Gastroesophageal sphincter (tissue), 4 donors: Measurements from ENCODE around the gene SOHLH1. TPM values are rescaled to one million over a fixed set of nuclear protein-coding genes. Genes with fewer than 3 reads are reported as not detected.

Experiments
- ATAC-seq: fragments of 150-250 bp; one replicate; pipeline ENCODE4 v1.9.1; 2016; ENCODE audit warnings: mild to moderate bottlenecking, moderate library complexity
- H3K27ac ChIP-seq, 4 donors: fragments of 200-600 bp; sonication (generic) in 3 of 4; 1 replicate in 3 of 4; 2 replicates in 1 of 4; pipeline ENCODE4 v1.5.1; 2016 to 2019
- H3K27me3 ChIP-seq: fragments of 200-600 bp; sonication (generic); one replicate; pipeline ENCODE4 v1.5.1; 2019
- H3K36me3 ChIP-seq, 2 donors: fragments of 200-600 bp; sonication (generic); one replicate each; pipeline ENCODE4 v1.5.1; 2019; ENCODE audit warnings: control low read depth in 1 of 2
- H3K4me1 ChIP-seq, 3 donors: fragments of 200-600 bp; sonication (generic); 1 replicate in 2 of 3; 2 replicates in 1 of 3; pipeline ENCODE4 v1.5.1; 2016 to 2019; ENCODE audit warnings: control low read depth in 2 of 3
- H3K4me3 ChIP-seq, 2 donors: fragments of 200-600 bp; sonication (generic); one replicate each; pipeline ENCODE4 v1.5.1; 2019; ENCODE audit warnings: mild to moderate bottlenecking in 1 of 2, moderate library complexity in 1 of 2
- H3K9me3 ChIP-seq, 3 donors: fragments of 200-600 bp; sonication (generic); one replicate each; pipeline ENCODE4 v1.5.1; 2017 to 2019; ENCODE audit warnings: control low read depth in 2 of 3
- EP300 ChIP-seq: sonication (generic); formaldehyde crosslinking; IDR thresholded peaks from one replicate; pipeline ENCODE4 v1.6.1; 2017; ENCODE audit warnings: antibody characterized with exemption, mild to moderate bottlenecking
- POLR2A ChIP-seq, 2 donors: fragments of 450-650 bp; IDR thresholded peaks; one replicate each; pipeline ENCODE4 v1.6.1; 2017; ENCODE audit warnings: antibody characterized with exemption in 2 of 2, mild to moderate bottlenecking in 2 of 2, moderate library complexity in 1 of 2
- POLR2AphosphoS5 ChIP-seq: sonication (generic); formaldehyde crosslinking; IDR thresholded peaks from one replicate; pipeline ENCODE4 v1.6.1; 2017; ENCODE audit warnings: antibody characterized with exemption
- WGBS, 2 donors: methylation state at CpG; one replicate each; pipeline ENCODE4 v1.1.5; 2018; ENCODE audit warnings: low coverage in 1 of 2; 5-methylcytosine and 5-hydroxymethylcytosine counted together
- total RNA-seq, 4 donors: library from RNA; depleted of rRNA; stranded (reverse); fragments of >200 nt; gene quantifications; one replicate each; pipeline ENCODE4 v1.1.0, GENCODE V29; 2016
- TF ChIP-seq, protein P1 (sequence below), 4 experiments: fragments of 200-600 bp in 2 of 4; fragments of 450-650 bp in 2 of 4; sonication (generic) in 1 of 4; IDR thresholded peaks; one replicate each; pipeline ENCODE4 v1.5.1; 2017 to 2019; ENCODE audit warnings: antibody characterized with exemption in 4 of 4, mild to moderate bottlenecking in 2 of 4, moderate library complexity in 2 of 4

SOHLH1 gene, protein sequence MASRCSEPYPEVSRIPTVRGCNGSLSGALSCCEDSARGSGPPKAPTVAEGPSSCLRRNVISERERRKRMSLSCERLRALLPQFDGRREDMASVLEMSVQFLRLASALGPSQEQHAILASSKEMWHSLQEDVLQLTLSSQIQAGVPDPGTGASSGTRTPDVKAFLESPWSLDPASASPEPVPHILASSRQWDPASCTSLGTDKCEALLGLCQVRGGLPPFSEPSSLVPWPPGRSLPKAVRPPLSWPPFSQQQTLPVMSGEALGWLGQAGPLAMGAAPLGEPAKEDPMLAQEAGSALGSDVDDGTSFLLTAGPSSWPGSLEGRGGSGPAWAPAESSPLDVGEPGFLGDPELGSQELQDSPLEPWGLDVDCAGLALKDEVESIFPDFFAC
- total RNA-seq = not detected

DNA sequence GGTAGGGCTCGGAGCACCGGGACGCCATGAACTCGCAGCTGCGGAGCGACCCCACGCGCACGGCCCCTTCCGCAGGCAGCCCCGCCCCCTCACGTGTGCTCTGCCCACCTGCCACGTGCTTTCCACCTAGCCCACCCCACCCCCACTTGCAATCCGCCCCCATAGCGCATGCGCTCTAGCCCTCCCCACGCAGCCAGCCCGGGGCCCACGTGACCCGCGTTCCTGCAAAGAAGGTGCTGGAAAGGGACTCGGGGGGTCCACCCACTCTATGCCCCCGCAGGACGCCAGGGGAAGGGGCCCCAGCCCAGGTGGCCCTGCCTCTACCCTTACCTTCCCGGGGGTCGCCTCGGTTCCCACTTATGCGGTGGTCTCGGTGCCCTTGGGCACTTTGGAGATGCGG, at the start of gene SOHLH1:
TSS of gene SOHLH1 (minus strand) at position 42 of the 400 bp plus-strand sequence. CDS start at position 28, 14 bp downstream.
- no peak for ATAC-seq
- peaks cover 0 to 16% (median 8%) of the 10 kb centered on the region in 3 donors for H3K4me1 ChIP-seq
- H3K27me3 ChIP-seq = peaks cover 77% of the 10 kb centered on the region
- WGBS, 2 donors = 80% methylated on average over 2 of the region's 30 CpGs; no CpG with 5 or more reads in 1 of the 2 donors
- H3K9me3 ChIP-seq = no peaks in the 10 kb centered on the region
- no peak within 1 kb of the TSS for H3K27ac ChIP-seq
- no peak within 1 kb of the TSS for H3K4me3 ChIP-seq
- TF ChIP-seq POLR2AphosphoS5 = no peak
- TF ChIP-seq, protein P1, sequence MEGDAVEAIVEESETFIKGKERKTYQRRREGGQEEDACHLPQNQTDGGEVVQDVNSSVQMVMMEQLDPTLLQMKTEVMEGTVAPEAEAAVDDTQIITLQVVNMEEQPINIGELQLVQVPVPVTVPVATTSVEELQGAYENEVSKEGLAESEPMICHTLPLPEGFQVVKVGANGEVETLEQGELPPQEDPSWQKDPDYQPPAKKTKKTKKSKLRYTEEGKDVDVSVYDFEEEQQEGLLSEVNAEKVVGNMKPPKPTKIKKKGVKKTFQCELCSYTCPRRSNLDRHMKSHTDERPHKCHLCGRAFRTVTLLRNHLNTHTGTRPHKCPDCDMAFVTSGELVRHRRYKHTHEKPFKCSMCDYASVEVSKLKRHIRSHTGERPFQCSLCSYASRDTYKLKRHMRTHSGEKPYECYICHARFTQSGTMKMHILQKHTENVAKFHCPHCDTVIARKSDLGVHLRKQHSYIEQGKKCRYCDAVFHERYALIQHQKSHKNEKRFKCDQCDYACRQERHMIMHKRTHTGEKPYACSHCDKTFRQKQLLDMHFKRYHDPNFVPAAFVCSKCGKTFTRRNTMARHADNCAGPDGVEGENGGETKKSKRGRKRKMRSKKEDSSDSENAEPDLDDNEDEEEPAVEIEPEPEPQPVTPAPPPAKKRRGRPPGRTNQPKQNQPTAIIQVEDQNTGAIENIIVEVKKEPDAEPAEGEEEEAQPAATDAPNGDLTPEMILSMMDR (IDR thresholded peaks at IDR 0.05) = no peak
- no peak for TF ChIP-seq POLR2A (IDR thresholded peaks at IDR 0.05)
- no peak for TF ChIP-seq EP300
- no peaks in the 10 kb centered on the region for H3K36me3 ChIP-seq

DNA sequence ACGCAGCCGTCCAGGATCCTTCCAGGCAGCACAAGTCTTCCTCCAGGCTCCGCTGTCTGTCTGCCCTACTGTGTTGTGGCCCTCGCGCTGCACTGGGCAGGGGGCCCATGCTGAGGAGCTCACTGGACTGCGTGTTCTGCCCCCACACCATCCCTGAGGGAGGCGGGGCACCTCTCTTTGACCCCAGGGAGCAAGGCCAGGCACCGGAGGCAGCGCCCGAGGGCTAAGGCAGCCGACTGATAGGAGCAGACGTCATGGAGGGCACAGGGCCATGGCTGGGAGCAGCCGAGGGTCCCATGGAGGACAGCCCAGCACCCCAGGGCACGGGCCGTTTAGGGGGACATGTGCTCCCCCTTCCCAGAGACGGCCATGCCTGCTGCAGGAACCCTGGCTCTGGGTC, 49.4 kb upstream of the SOHLH1 start:
- Histone ChIP-seq H3K4me1 (no peaks in the 10 kb centered on the region), H3K27ac (no peak overlapping the region), H3K4me3 (no peak overlapping the region), H3K36me3 (no peaks in the 10 kb centered on the region), H3K9me3 (no peaks in the 10 kb centered on the region), H3K27me3 (peaks cover 78% of the 10 kb centered on the region)
- ATAC-seq = no peak
- TF ChIP-seq POLR2A (IDR thresholded peaks at IDR 0.05) = no peak
- TF ChIP-seq POLR2AphosphoS5 = no peak
- no peak for TF ChIP-seq EP300
- TF ChIP-seq, protein P1 (IDR thresholded peaks at IDR 0.05) = no peak
- WGBS, 2 donors = no CpG with 5 or more reads among the region's 16 CpGs

DNA sequence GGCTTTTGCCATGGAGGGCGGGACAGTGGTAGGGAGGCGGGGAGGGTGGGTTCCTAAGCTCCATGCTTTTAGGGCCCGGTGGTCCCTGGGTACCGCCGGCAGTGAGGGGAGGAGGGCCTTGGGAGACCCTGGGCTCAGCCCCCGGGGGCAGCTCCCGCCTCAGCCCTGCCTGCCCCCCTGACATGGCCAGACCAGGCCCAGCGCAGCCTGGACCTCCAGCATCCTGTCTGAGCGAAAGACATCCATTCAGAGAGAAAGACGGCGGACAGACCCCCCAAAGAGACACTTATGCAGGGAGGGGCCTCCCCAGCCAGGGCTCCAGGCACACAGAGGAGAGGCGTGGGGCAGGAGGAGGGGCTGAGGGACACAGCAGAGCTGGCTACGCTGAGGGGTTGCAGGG, 48.0 kb upstream of the SOHLH1 start:
- ATAC-seq = no peak
- H3K27me3 ChIP-seq = peaks cover 87% of the 10 kb centered on the region

DNA sequence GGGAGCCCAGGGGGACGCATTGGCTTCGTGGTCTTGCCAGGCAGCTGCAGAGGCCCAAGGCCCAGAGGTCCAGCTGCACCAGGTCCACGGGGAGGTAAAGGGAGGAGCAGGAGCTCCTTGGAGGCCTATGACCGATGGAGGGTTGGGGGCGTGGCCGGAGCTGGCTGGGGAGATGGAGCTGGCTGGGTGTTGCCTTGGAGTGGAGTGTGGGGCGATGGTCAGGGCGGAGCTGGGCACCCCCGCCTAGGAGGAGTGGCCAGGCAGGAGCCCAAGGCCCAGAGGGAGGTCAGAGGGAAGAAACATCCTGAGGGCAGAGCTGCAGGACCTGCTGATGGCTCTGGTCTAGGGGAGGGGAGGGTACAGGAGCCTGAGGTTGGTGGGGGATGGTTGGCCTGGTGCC, 47.3 kb upstream of the SOHLH1 start:
- Histone ChIP-seq H3K9me3 (no peaks in the 10 kb centered on the region), H3K4me3 (no peak overlapping the region), H3K4me1 (no peaks in the 10 kb centered on the region), H3K27ac (no peak overlapping the region), H3K27me3 (peaks cover 92% of the 10 kb centered on the region), H3K36me3 (no peaks in the 10 kb centered on the region)
- TF ChIP-seq POLR2AphosphoS5 = no peak
- TF ChIP-seq POLR2A (IDR thresholded peaks at IDR 0.05) = no peak
- no peak for TF ChIP-seq EP300
- TF ChIP-seq, protein P1 (IDR thresholded peaks at IDR 0.05) = no peak
- WGBS, 2 donors = 63% methylated on average over 4 to 7 of the region's 9 CpGs
- ATAC-seq = no peak

More for the DNA sequence above, 48.0 kb upstream of the SOHLH1 start:
- Histone ChIP-seq H3K27ac (no peak overlapping the region), H3K9me3 (no peaks in the 10 kb centered on the region), H3K4me3 (no peak overlapping the region), H3K4me1 (no peaks in the 10 kb centered on the region), H3K36me3 (no peaks in the 10 kb centered on the region)
- 43% methylated on average over 4 of the region's 13 CpGs; no CpG with 5 or more reads in 1 of the 2 donors for WGBS, 2 donors
- TF ChIP-seq, protein P1 (IDR thresholded peaks at IDR 0.05) = no peak
- TF ChIP-seq EP300 (no peak), POLR2A (IDR thresholded peaks at IDR 0.05) (no peak), POLR2AphosphoS5 (no peak)
